DMS 273 (cell line): ENCODE data around the gene MEPE.
"Not testable (repeated sequence)": the region's sequence is repeated elsewhere in the genome, so short reads cannot be mapped to it uniquely, and the experiment has no call there.

Source experiments
- DNase-seq: peaks from one replicate; lab custom pipeline; 2025; ENCODE audit not compliant: unreplicated experiment; lab: John Stamatoyannopoulos, UW

The MEPE gene

GRCh38 chr4:87881115-87881514 lies 48.3 kb downstream of the MEPE start:
- DNase-seq, result no peak

- DNase-seq, result no peak
These were observed 49.6 kb downstream of the MEPE start for GRCh38 chr4:87882321-87882720.

- DNase-seq, result no peak
These were observed 50.1 kb downstream of the MEPE start for GRCh38 chr4:87882861-87883260.

DNA sequence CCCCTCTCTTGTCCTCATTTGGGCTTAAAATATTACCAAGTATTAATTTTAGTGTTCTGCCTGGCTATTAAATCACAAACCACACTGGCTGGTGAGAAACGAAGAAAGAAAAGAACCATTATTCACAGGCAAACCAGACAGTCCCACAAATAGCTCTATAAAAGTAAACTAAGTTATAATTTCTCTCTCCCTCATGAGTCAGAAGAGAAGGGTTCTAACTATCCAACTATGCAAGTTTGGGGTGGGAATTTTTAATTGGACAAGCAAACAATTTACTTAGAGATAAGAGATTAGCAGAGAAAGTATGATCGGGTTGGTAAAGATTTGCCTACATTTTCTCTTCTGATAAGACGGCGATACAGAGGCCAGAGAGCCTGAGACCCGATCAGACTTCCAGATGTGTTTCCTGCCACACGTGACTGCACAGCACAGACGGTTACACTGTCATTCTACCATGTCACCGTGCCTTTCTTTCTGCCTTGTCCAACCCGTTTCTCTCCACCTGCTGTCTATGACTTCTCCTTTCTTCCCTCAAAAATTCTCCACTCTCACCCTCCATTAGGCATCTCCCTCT lies 52.3 kb downstream of the MEPE start:
- DNase-seq, result no peak

DNA sequence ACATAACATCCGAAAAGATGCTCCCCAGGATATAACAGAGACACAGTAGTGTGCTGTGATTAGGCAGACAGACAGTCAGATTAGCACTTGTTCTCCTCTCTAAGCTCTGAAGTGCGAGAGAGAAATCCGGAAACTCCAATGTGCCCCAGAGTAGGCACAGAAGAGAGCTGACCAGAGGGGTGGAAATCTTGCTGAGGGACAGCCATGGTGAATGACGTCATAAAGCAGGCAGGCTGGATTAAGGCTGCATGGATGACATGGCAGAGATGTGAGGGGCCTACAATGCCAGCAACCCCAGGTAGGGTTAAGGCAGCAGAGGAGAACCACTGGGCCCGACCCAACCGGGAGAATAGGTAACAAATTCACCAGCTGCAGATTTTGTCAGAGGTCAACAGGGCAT lies 53.3 kb downstream of the MEPE start:
- DNase-seq, result no peak

DNA sequence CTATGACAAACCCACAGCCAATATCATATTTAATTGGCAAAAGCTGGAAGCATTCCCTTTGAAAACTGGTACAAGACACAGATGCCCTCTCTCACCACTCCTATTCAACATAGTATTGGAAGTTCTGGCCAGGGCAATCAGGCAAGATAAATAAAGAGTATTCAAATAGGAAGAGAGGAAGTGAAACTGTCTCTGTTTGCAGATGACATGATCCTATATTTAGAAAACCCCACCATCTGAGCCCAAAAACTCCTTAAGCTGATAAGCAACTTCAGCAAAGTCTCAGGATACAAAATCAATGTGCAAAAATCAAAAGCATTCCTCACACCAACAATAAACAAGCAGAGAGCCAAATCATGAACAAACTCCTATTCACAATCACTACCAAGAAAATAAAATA lies 58.0 kb downstream of the MEPE start:
- not testable (repeated sequence) for DNase-seq

DNA sequence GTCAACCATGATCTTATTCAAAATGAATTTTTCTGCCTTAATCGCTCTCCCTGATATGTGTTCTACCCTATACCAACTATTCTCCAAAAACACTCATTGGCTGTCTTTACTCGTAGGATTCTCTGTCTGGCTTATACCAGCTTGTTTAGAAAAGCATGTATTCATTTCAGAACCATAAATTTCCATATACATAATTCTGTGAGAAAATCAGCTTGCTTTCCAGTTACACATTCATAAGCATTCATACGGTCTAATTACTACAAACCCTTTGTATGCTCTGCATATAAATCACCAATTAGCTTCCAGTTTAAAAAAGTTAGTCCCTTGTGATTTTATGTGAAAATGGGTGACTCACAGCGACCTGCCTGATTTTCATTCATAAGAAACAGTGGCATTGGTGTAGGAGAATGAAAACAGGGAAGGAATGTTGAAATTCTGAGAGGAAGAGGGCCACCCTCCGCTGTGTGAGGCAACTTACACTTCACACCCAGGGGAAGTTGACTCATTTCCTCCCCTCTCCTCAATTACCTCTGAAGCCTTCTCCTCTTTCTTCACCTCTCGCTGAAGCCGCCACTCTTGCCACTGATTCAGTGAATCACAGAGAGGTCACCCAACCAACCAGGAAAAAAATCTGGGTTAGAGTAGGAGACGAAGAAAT lies 63.3 kb downstream of the MEPE start:
- no peak for DNase-seq
